Hindlimb muscle (tissue), 1 donor: ENCODE measurements around the gene SFN. TPM values are rescaled to one million over a fixed set of nuclear protein-coding genes. Genes with fewer than 3 reads are reported as not detected.
"Not testable (repeated sequence)": the region's sequence is repeated elsewhere in the genome, so short reads cannot be mapped to it uniquely, and the experiment has no call there.

ENCODE experiments used
- DNase-seq: peaks from one replicate; pipeline ENCODE4 v3.0.0-alpha.2; 2013
- polyA plus RNA-seq: library from polyadenylated mRNA; unstranded; fragments of 120-200 nt; gene quantifications from one replicate; pipeline ENCODE4 v1.2.1, GENCODE V29; 2013; ENCODE audit not compliant: insufficient read length

The SFN gene
- polyA plus RNA-seq, 1 donor: 1.1 TPM

GRCh38 chr1:26839779-26840178, 23.2 kb upstream of the SFN start:
- DNase-seq: no peak

- no peak for DNase-seq
These were observed 18.3 kb upstream of the SFN start for GRCh38 chr1:26844424-26845196.

DNA sequence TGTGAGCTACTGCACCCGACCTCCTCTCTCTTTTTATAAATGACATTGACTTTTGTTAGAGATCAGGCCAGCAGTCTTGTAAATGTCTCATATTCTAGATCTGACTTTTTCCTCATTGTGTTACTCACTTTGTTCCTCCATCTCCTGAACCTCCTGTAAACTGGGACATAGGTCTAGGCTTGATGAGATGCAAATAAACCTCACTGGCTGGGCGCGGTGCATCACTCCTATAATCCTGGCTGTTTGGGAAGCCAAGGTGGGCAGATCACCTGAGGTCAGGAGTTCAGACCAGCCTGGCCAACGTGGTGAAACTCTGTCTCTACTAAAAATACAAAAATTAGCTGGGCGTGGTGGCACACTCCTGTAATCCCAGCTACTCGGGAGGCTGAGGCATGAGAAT, 15.1 kb upstream of the SFN start:
- DNase-seq: not testable (repeated sequence)

GRCh38 chr1:26848499-26848898, 14.4 kb upstream of the SFN start:
- DNase-seq: no peak

- DNase-seq: peak; percentile 29
These were observed 13.8 kb upstream of the SFN start for GRCh38 chr1:26848941-26849774.

DNA sequence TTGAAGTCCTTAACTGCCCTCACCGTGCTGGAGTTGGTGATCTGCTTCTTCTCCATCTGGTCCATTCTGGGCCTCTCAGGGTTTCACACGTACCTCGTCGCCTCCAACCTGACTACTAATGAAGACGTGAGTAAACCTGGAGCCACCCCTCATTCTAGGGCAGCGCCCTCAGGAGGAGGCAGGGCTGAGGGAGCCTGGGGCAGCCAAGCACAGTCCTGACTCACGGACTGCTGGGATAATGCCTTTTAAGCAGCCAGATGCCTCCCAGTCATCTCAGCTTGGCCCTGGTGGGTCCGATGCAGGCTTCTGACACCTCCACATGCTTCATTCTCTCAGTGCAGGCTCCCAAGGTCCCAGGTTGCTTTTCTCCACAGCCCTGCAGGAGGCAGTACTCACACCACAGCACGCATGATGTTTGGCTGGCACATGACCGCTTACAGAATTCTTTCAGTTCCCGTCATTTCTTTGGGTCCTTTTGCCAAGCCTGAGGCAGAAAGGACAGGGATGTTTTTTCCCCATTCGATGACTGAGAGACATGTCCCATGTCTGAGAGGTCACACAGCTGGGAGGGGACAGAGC, 11.8 kb upstream of the SFN start:
- no peak for DNase-seq

- no peak for DNase-seq
These were observed 10.2 kb upstream of the SFN start for GRCh38 chr1:26852701-26853100.

- DNase-seq: peak; percentile 59
These were observed 9.8 kb upstream of the SFN start for GRCh38 chr1:26853156-26853555.

DNA sequence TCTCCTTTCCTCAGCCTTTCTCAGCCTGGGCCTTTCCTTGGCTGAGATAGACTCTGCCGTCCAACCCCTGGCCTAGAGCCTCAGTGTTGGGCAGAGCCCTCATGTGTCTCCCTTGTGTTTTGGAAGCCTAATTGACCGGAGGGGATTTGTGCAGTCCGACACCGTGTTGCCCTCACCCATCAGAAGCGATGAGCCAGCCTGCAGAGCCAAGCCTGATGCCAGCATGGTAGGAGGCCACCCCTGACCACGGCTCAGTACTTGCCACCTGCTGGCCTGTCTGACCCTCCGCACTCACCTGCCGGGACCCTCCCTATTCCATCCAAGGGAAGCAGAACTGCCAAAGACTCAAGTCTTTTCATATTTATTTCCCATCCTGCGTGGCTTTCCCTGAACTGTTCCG, 9.3 kb upstream of the SFN start:
- no peak for DNase-seq

- no peak for DNase-seq
These were observed 8.0 kb upstream of the SFN start for GRCh38 chr1:26854906-26855305.

GRCh38 chr1:26855636-26856035, 7.3 kb upstream of the SFN start:
- no peak for DNase-seq

DNA sequence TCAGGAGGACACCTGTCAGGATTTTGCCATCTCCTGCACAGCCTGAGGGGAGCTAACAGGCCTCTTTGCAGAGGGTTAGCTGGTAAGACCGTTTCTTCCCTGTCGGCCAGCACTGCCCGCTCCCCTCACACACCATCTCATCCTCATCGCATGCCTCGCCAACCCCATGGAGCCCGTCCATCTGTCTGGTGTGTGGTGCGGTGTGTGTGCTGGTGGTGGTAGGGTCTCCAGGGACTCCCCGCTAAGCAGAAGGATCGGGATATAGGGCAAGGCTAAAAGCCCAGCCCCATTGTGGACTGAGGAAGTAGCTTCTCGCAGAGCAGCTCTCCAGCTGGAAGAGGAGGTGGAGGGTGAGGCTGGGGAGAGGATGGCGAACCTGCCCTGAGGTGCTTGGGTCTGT, 6.8 kb upstream of the SFN start:
- DNase-seq: no peak

DNA sequence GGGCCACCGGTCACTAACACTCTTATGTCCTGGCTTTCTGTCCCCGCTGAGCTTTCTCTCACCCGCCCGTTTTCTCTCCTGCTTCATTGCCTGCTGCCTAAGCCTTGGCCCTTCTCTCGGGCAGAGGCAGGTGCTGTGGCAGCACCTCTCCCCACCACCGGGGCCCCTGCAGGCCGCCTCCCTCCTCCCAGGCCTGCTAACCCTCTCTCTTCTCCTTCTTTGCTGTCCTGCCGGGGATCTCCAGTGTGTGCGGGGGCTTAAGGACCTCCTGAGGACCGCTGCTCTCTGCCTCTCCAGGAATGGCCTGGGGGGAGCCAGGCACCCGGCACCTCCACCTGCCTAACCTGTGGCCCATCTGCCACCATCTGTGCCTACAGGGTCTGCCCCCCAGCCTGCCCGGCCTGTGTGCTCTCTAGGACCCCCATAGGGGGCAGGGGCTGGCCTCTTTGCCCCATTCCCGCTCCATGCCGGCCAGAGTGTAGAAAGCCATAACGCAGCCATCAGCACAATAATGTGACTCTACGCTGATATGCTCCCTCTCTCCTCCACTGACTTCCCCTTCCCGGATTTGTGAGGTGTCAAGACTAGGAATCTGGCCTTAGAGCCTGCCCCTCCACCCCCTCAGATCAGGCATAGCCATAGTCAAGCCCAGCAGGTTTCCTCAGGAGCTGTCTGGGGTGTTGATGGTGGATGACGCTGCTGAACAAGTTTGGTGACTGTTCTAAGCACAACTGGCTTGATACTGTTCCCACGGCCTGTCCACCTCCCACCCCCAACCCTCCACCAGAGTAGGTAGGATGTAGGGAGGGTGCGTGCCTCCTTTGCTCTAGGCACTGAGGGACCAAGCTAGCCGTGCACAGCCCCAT, 6.1 kb upstream of the SFN start:
- no peak for DNase-seq

DNA sequence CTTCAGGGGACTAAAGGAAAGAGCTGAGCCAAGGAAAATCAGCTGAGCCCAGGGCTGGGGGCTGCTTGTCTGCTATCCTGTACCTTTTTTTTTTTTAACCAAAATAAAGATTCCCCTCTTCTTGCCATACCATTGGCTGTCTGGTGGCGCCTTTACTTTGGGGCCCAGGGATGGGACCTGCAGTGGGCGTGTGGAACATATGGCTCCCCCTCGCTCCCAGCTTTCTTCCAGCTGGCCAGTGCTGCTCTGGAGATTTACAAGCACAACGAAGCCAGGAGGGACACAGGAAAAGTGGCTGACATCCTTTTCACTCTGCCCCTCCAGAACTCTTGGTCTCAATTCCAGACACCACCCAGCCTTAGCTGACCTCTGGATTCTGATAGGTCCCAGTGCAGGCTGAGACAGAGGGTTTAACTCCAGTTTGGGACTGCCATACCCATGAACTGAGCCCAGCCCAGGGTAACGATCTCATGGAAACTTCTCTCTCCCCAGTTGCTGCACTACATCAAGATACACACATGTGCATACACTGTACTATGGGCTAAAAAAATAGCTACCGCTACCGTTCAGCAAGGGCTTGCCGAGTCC, 5.4 kb upstream of the SFN start:
- DNase-seq: no peak

GRCh38 chr1:26858160-26858559, 4.8 kb upstream of the SFN start:
- DNase-seq: no peak

- no peak for DNase-seq
These were observed 3.9 kb upstream of the SFN start for GRCh38 chr1:26858891-26859640.

GRCh38 chr1:26861286-26861701, 1.7 kb upstream of the SFN start:
- DNase-seq: no peak

GRCh38 chr1:26861889-26862378, 1.0 kb upstream of the SFN start:
- DNase-seq: no peak

- no peak for DNase-seq
These were observed 732 bp downstream of the SFN start for GRCh38 chr1:26863685-26864077.

DNA sequence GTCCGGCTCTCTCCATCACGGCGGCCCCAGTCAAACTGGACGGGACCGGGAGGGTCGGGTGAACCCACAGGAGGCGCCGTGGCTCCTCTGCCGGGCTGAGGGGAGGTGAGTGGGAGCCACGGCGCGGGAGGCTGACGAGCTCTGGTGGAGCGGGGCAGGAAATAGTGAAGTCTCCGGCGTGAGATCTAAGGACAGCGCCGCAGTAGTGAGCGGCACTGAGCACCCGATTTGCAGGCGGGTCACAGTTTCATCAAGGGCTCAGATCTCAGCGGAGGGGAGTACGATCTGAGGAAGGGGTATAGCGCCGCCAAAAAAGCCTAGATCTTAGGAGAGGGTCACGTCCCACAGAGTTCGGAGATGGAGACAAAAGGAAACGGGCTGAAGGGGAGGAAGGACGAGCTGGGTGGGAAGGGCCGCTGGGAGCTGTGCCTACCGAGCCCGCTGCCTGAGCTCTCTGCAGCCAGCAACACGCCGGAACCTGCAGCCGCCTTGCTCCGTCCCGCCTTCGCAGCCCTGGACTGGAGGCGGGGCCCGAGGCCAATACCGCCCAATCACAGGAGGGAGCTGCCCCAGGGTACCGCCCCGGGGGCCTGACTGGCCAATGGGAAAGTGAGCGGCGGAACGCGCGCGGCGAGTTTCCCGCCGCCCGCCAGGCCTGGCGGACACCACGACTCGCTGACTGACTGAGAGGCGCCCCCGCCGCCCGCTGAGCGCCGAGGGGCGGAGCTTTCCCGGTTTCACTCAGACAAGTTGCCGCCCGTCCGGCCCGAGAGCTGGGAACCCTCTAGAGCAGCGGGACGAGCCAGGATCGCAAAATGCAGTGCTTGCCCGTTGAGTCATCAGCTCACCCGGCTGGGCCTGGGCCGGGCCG, 1.9 kb downstream of the SFN start:
- DNase-seq: peak; percentile 98
